NCI-H748 (cell line): ENCODE measurements around the gene SYT7.

ENCODE experiments used
- DNase-seq: peaks from one replicate; lab custom pipeline; 2025; ENCODE audit not compliant: unreplicated experiment; lab: John Stamatoyannopoulos, UW

Gene SYT7

DNA sequence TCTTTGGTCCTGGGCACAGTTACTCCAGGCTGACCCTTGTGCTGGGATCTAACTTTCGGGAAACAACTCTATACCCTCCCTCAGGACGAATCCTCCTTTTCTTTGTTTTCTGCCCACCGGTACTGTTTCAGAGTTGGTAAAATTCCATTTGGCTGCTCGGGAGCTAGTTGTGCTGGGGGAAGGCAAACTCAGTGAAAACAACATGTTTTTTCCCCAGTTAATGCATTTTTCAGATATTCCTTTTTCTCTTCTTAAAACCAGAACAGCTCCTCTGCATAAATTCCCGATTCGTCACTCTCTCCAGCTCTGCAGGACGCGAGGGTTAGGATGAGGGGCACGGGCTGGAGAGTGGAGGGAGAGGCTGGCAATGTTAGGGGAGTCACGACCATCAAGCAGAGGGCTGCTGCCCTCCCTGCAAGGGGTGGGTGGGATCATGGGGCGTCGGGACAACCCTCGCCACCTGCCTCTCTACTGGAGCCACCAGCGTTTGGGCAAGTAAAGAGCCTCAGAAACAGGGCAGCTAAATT is 41.0 kb downstream of the SYT7 start:
- DNase-seq = no peak

DNA sequence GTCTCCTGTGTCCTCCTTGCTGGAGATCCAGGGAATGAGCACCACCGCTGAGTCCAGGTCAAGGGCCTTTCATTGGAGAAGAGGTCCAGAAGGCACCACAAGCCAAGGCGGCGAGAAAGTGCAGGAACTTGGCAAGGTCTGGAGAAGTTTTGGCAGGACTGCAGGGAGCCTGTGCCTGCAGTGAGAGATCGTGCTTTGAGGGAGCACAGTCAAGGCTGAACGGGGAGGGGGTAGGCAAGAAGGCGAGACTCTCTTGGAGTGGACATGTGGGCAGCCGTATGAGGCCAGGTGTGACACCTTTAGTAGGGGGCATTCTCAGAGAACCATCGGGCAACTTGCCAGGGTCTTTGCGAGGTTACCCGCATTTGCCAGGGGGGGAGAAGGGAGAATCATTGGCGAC is 41.9 kb downstream of the SYT7 start:
- no peak for DNase-seq

DNA sequence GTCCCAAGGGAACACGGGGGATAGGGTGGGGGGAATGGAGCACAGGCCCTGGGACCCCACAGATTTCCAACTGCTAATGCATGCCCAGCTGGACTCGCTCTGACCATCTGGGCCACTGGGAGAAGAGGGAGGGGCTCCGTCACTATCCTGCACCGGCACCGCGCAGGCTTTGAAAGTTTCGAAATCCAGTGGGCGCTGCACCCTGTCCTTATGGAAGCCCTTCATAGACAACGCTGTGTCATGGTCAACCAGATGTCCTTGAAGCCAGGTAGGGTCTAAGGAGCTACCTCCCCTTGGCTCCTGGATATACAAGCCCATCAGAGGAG is 42.3 kb downstream of the SYT7 start:
- DNase-seq = no peak

DNA sequence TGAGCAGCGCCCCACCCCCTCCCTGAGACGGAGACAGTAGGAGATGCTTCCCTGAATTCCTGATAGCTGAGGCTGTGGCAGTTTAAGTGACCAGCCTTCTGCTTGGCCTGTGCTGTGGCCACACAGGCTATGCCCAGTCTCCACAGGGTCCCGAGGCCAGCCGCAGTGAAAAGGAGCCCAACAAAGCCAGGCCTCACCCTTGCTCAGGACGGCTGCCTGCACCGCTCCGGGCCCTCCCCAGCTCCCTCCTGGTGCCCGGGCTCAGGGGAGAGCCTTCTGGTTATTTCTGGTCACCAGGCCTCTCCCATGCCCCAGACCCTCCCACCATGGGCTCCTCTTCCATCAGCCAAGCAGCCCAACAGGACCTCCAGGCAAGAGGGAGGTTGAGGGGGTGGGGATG is 43.5 kb downstream of the SYT7 start:
- no peak for DNase-seq

DNA sequence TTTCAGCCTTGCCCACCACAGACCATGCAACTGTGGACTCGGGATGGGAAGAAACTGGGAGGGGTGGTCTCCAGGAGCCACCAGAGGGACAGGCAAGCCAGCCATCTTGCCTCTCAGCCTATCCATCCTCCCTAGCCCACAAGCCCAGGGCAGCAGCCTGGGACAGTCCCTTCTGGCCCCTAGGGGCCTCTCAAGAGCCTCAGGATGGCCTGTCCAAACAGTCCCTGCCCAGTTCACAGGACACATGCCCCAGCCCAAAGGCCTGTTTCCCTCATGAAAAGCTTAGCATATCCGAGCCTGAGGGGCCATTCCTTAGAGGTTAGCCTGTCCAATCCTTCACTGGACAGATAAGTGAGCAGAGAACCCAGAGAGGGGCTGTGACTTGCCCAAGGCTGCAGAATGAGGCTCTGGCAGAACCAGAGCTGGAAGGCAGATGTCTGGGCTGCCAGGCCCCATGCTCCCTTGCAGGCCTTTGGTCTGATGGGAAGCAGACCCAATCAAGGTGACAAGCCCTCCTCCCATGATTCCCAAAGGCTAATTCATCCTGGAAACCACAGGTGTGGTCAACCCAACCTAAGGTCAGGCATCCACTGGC is 44.1 kb downstream of the SYT7 start:
- no peak for DNase-seq

DNA sequence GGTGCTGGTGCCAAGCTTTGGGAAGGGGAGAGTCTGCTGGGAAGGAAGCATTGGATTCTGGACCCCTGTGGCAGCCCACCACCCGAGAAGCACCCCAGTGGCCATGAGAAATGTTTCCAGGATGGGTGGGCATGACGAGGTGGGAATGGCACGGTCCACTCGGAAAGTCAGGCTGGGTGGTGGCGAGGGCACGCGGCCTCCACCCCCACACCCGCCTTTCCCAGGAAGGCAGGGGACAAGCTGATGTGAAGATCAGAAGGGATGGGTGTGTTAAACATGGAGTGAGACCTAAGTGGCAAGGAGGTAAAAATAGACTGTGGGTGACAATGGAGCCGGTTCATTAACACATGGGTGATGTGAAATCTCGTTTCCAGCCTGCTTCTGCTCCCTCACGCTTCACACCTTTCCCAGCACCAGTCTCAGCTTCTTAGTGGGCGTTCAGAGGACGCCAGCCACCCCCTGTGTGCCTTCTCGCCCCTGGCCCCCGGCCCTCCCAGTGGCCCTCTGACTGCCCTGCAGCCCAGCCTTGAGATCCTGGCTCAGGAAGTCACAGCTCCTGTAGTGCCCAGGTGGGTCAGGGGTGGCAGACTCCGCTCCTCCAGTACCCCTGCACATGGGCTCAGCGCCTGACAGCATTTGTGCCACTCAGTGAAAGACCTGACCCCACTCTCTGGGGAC is 44.7 kb downstream of the SYT7 start:
- DNase-seq = no peak

DNA sequence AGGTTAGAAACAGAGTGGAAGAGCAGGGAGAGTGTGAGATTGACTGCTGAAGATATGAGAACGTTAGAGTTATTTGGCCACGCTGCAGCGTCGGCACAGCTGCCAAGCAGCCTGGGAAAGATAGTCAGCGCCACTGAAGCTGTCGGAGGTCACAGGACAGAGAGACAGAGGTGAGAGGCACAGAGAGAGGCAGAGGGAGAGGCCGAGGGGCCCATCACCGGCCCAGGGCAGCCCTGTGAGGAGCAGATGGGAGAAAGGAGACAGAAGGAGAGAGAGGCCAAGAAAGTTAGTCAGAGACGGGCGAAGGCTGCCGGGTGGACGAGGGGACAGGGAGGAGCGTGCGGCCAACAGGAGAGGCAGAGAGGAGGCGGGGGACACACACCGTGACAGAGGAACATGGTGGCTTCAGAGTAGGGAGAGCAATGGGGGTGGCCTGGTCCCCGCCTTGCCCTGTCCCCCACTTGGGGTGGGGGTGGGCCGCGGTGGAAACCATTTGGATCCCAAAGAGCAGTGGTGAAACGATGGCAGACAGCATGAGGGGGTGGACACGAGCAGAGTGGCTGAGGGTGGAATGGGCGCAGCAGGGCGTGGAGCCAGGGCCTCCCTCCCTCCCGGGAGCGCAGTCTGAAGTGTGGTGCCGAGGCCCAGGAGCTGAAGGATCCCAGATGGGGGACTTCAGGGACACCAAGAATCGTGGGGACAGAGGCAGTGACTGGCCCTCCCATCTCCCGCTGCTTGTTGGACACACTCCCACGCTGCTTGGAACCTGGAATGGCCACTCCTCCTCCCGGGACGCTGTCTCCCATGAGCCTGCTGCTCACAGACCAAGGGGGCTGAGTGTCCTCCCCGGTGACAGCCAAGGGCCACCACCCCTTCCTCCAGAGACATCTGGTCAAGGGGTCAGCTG is 45.7 kb downstream of the SYT7 start:
- no peak for DNase-seq

DNA sequence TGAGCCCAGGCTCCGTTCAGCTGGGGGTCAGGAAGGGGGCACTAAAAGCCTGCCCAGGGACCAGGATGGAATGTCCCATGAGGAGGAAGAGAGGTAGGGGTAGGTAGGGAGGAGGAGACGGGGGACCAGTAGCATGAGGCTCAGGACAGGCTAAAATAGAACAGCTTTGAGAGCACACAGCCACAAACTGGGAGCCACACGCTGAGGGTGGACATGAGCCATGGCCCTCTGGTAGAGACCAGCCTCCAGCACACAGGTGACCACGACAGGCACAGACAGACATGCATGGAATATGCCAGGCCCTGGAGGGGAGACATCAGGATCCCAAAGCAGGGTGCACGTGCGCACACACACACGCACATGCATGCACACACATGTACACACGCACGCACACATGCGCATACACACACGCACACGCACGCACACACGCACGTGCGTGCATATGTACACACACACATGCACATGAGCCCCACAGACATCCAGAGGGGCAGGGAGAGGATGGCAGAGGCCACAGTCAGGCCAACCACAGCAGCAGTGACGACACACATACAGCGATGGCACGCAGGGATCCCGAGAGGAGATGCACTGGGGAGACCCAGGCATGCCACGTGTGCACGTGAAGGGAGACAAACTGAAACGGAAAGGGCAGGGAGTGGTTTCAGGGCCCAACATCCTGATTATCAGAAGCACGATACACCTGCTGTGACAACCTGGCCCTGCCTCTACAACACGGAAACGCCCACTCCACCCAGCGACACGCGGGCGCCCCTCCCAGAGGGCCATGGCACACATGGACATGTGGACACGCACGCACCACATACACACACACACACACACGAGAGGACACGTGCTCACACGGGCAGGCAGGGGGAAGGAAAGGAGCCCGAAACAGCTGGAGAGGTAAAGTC is 46.6 kb downstream of the SYT7 start:
- peak; percentile 53 for DNase-seq

DNA sequence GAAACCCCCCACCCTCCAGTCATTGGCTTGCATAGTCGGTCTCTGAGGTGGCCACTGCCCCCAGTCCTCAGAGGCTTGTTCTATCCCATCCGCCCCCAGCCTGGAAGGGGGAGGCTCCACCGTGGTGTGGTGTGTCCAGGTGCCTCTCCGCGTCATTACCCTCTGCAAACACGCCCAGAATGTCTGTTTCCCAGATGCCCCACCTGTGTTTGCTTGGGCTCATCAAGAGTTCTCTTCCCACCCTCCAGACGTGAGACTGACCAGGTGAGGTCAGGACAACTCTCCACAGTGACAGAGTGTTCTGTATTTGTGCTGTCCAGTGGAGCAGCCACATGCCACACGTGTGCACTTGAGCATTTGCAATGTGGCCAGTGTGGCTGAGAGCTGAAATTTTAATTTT is 47.5 kb downstream of the SYT7 start:
- DNase-seq = peak; percentile 93

DNA sequence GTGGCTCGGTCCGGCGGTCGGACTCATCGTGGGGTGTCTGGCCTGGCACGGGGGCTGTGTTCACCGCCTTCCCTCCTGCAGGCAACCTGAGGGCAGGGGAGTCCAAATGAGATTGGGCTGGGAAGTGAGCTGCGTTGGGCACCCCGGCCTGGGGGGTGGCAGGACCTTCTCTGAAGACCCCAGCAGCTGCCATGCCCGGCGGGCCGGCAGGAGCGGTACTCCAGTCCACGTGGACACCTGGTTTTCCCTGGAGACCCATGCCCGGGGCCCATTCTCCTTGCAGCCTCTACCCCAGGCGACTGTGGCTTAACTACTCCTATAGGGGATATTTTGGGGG is 47.9 kb downstream of the SYT7 start:
- DNase-seq = no peak

DNA sequence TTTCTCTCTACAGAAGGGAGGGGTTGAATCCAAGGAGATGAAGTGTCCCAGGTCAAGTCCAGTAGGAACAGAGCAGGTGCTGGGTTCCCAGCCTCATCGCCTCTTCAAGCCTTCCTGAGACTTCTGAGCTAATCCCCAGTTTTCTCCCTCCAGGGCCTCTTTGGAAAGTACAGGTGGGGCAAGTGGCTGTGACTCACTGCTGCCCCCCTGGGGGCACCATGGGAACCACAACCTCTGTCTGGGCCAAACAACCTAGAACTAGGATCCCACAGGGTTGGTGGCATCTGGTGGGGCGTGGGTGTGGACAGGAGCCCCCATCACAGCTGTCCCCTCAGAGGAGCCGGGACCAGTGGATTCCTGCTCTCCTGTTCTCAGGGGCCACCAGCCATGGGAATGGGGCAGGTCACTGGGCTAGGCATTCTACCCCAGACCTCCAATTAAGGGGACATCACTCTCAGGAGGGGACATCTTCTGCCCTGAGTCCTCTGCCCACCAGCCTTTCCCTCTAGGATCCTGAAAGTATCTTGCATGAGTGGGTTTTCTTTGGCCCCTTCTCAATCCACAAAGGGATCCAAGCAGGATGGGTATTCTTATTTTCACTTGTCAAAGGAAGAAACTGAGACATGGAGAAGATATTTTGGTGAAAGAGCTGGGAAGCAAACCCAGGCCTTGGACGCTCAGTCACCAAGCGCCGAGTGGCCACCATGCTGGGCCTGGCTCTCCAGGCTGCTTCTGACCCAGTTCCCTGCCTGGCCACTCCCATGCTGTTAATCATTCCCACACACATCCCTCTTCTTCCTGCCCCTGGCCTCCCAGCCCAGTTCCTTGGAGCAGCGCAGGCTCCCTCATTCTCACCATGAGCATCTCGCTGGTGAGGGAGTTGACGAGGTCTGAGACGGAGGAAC is 48.5 kb downstream of the SYT7 start:
- DNase-seq = peak; percentile 70

DNA sequence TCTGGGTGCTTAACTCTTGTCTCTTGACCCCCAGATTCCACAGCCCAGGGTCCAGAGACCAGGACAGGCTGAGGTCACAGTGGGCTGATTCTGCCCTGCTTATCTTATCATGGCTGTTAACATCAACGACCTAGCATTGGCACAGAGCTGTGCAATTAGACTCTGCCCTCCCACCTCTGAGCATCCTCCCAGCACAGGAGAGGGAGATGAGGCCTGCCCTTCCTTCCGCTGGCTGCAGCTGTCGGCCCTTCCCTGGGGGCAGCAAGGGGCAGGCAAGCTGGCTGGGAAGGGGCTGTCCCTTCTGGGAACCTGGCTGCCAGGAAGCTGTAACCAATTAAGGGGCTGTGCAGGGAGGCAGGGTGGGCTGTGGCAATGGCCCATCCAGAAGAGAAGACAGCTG is 49.8 kb downstream of the SYT7 start:
- no peak for DNase-seq

DNA sequence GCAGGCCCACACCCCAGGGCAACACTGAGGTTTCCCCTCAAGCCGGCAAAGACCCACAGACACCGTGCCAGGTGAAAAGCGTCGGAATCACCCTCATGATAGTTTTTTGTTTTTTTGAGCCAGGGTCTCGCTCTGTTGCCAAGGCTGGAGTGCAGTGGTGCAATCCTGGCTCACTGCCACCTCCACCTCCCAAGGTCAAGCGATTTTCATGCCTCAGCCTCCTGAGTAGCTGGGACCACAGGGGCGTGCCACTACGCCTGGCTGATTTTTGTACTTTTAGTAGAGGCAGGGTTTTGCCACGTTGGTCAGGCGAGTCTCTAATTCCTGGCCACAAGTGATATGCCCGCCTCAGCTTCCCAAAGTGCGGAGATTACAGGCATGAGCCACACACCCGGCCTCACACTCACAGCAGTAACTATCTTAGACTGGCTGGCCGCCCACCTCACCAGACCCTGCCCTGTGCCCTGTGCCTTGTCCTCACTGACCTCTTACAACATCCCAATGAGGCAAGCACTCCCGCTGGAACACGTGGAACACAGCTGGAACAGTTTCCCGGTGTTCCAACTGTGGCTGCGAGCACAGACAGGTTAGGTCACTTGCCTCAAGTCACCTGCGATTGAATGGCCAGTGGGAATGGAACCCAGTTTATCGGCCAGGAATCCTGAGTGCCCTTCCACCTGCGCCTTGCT is 51.2 kb downstream of the SYT7 start:
- no peak for DNase-seq

DNA sequence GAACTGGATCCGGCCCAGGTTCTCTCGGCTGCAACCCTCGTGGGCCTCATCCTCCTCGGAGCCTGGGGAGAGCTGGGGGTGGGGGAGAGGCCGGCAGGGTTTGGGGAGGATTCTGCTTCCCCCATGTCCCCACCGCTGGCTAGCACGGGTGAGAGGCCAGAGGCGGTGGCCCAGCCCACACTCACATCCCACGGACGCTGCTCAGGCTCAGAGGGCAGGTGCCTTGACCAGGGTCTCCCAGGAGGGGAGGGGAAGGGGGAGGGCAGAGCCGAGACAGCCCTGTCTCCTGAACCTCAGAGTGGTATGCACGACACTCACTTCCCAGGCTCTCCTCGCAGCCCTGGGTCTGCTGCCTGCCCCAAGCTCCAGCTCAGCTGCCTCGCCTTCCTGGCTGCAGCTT is 52.8 kb downstream of the SYT7 start:
- DNase-seq = no peak

DNA sequence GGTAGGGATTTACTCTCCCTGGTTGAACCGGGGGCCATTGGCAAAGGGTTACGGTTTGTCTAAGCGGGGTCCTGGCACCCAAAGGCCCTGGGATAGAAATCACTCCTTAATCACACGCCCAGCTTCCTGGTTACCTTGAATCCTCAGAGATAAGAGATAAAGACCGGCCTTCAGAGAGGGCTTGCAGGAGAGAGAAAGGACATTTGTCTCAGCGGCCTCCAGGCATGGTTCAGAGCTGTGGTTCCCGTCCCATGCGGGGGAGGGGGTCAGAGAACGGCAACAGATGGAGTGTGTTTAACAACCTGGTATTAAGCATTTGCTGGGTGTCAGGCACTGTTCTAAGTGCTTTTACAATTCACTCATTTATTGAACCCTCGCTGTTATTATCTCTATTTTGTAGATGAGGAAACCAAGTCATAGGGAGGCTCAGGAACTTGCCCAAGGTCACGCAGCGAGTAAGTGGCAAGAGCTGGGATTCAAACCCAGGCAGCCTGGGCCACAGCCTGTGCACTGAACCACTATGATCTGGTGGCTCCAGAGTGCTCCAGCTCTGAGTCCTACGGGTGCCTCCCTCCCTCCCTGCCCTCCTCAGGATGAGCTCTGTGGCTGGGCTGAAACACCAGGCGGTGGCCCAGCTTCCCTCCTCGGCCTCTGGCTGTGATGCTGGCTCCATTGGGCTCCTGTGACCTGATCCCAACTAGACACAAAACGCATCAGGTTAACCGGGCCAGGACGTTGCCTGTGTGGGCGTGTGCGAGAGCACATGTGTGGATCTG is 53.7 kb downstream of the SYT7 start:
- DNase-seq = no peak

DNA sequence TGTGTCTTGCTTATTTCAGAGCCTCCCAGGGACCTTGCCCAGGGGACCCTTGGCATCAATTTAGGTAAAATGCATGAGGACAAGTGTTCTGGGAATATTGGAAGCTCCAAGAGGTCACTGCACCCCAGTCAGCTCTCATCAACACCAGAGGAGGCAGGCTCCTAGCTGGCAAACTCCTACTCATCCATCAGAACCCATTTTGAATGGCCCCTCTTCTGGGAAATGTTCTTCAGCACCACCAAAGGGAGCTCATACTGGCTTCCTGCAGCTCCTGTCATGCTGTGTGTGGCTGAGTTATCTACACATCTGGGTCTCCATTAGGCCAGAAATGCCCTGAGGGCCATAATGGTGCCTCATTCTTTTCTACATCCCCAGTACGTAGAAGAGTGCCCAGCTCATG is 54.6 kb downstream of the SYT7 start:
- DNase-seq = no peak

DNA sequence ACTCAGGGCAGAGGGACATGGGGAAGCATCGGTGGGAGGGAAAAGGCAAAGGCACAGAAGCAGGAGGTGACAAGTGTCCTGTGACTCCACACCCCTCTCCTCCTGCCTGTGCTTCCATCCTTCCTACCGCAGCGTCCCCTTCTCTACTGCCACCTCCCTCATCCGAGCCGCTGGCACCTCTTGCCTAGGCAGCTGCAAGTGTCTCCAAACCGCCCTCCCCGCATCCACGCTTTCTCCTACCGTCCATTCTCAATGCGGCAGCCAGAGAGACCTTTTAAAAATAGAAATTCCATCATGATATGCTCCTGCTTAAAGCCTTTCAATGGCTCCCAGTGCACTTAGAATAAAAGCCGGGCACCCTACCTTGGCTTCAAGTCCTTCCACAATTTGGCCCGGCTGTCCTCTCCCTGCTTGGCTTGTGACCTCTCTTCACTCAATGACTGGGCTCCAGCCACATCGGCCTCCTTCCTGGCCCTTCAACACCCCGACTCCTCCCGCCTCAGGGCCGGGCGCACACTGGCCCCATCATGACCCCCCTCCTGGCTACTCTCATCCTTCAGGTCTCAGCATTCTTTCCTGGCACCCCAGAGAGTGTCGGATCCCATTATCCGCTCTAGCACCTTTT is 55.8 kb downstream of the SYT7 start:
- no peak for DNase-seq

DNA sequence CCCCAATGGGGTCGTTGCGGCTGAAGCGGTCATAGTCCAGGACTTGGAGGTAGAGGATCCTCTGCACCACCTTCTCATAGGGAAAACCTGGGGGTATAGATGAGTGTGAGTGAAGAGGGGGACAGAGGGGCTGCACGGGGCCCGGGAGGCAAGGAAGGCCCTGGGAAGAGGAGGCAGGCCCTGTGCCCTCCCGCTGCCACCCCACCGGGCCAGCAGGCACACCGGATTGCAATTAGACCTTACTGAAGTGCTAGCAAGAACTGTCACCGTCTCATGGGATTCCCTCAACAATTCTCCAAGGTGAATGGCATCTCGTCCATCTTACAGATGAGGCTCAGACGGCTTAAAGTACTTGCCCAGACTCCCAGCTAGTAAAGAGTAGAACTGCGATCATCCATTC is 56.4 kb downstream of the SYT7 start:
- DNase-seq = no peak
